Activated T-helper 1 cell treated with anti-CD3 and anti-CD28 coated beads, Interleukin-12 subunit alpha, Interleukin-12 subunit beta, Interleukin-2, Interleukin-4 antibody, amounts not matched to agents 30 ng/mL and 10 ng/mL and 1 ng/mL, durations not matched to agents 14 hours and 24 hours and 36 hours (primary cell): Measurements from ENCODE around the gene NLRP1. TPM values are rescaled to one million over a fixed set of nuclear protein-coding genes. Genes with fewer than 3 reads are reported as not detected.
A peak's percentile ranks its signal among the peaks of the same experiment; 100 is the strongest.

Source experiments
- DNase-seq: peaks from one replicate; pipeline ENCODE4 v3.0.0; 2021; ENCODE audit warnings: low spot score
- H3K27ac Mint-ChIP-seq: one replicate; pipeline ENCODE4 v1.8.0; 2021; ENCODE audit warnings: mild to moderate bottlenecking, mixed read lengths
- H3K27me3 Mint-ChIP-seq: one replicate; pipeline ENCODE4 v1.8.0; 2022; ENCODE audit warnings: mild to moderate bottlenecking, moderate library complexity, mixed read lengths; ENCODE audit not compliant: insufficient read depth
- H3K36me3 Mint-ChIP-seq: one replicate; pipeline ENCODE4 v1.8.0; 2021; ENCODE audit warnings: low read depth, mixed read lengths
- H3K4me1 Mint-ChIP-seq: one replicate; pipeline ENCODE4 v1.8.0; 2021; ENCODE audit warnings: low read depth, mixed read lengths
- H3K4me3 Mint-ChIP-seq: one replicate; pipeline ENCODE4 v1.8.0; 2021; ENCODE audit warnings: mild to moderate bottlenecking, moderate library complexity, mixed read lengths
- H3K9me3 Mint-ChIP-seq: one replicate; pipeline ENCODE4 v1.8.0; 2021; ENCODE audit warnings: mixed read lengths
- intact Hi-C: fragments of 100-400 bp; cut with micrococcal nuclease; formaldehyde crosslinking; loops from one replicate; pipeline ENCODE4 v1.15.1; 2024
- total RNA-seq: library from RNA; stranded (reverse); gene quantifications from 2 replicates; pipeline ENCODE4 v1.2.3, GENCODE V29; 2022

NLRP1 gene
- total RNA-seq, 1 donor from 2014 or later, result 26.0 TPM

DNA sequence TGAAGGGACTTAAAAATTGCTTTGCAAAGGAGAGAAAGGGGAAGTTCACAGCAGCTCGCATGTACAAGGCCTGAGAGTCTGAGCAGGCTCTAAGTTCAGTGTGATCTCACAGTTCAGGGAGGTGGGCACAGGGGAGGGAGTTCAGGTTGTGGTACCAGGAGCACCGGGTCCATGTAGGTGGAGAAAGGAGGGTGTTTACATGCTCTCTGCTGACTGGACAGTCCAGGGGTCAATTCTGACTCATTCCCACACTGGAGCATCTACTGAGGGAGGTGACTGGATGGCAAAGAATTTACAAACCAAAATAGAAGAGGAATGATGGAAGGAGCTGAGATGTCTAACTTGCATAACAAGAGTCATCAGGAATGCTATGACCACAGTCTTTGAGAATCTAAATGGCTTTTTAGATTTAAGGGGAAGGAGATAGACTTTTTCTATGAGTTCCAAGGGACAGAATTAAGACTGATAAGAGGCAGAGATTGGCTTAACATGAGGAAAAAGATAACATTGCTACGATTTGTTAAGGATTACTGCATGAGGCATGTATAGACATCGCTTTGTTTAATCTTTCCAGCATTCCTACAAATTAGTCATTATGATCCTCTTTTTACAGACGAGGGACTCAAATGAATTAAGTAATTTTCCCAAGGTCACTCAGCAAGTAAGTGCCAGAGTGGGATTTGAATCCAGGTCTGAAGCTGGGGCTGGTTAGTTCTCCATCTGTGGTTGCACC, 68.1 kb downstream of the NLRP1 start:
- H3K36me3 Mint-ChIP-seq, result peaks cover 49% of the 10 kb centered on the region

DNA sequence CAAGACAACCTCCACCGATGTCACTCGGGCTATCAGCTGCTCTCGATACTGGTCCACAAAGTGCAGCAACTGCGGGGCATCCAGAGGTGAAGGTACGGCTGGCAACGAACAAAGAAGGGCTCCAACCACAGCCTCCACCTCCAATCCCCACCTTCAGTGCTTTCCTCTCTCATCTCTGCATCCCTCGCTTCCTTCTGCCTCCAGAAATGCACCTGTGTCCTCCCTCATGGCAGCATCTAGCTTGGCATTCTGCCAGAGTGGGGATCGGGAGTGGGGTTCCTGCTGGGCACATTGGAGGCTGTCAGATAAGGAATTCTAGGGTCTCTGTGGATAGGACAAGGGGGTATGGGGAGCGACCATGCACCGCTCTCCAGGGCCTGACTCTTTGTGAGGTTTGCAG, 69.3 kb downstream of the NLRP1 start:
- Mint-ChIP-seq H3K9me3 (no peaks in the 10 kb centered on the region), H3K36me3 (peaks cover 50% of the 10 kb centered on the region)
- intact Hi-C loops, result no loop called here

More for the DNA sequence above, 68.1 kb downstream of the NLRP1 start:
- Mint-ChIP-seq H3K27ac (no peak overlapping the region), H3K4me3 (no peak overlapping the region), H3K9me3 (no peaks in the 10 kb centered on the region), H3K27me3 (no peaks in the 10 kb centered on the region), H3K4me1 (peaks cover 24% of the 10 kb centered on the region)
- DNase-seq, result no peak
- intact Hi-C loops, result no loop called here

DNA sequence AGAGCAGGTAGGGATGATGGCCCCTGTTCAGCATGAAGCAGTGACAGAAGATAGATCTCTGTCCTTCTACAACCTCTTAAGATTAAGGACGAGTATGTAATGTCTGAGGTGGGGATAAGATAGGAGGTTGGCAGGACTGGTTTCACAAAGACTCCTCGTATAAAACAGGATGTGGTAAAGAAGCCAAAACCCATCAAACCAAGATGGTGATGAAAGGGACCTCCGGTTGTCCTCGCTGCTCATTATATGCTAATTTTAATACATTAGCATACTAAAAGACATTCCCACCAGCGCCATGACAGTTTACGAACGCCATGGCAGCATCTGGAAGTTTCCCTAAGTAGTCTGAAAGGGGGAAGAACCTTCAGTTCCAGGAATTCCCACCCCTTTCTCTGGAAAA, 70.7 kb downstream of the NLRP1 start:
- Mint-ChIP-seq H3K9me3 (no peaks in the 10 kb centered on the region), H3K27ac (no peak overlapping the region), H3K36me3 (peaks cover 50% of the 10 kb centered on the region), H3K4me1 (peaks cover 24% of the 10 kb centered on the region), H3K27me3 (no peaks in the 10 kb centered on the region), H3K4me3 (no peak overlapping the region)
- DNase-seq, result no peak
- intact Hi-C loops, result no loop called here

More for the DNA sequence above, 69.3 kb downstream of the NLRP1 start:
- no peak for DNase-seq
- no peak overlapping the region for H3K4me3 Mint-ChIP-seq
- H3K27me3 Mint-ChIP-seq, result no peaks in the 10 kb centered on the region
- H3K4me1 Mint-ChIP-seq, result peaks cover 24% of the 10 kb centered on the region
- peak overlapping the region; percentile 58 for H3K27ac Mint-ChIP-seq

DNA sequence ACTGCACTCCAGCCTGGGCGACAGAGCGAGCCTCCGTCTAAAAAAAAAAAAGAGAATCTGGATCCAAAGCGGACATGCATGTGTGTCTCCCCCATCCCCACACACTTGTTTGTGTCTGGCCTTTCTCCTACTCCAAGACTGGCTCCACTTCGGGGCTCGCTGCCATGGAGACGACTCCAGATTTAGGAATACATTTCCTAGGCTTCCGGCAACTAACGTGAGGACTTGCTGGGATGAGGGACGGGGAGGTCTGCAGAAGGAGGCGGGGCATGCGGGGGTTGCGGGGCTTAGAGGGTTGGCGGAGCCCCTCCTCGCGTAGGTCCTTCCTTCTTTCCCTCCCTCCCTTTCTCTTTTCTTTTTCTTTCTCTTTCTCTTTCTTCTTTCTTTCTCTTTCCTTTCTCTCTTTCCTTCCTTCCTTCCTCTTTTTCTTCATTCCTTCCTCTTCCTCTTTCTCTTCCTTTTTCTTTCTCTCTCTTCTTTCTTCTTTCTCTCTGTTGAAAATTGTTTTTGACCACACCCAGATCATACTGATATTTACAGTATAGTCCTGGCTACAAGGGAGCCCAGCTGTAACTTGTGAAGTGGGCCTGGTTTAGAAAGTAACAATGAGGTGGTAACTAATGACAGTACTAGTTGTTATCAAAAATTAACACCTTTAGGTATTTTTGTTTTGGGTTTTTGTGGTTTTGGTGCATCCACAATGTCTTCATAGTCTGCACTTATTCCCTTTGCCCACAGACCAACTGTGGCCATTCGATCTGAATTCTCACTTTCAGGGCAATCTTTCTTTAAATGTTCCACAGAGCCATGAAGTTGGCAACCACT, 72.7 kb downstream of the NLRP1 start:
- Mint-ChIP-seq H3K36me3 (peaks cover 38% of the 10 kb centered on the region), H3K27ac (peak overlapping the region; percentile 57), H3K4me1 (peaks cover 24% of the 10 kb centered on the region), H3K4me3 (no peak overlapping the region), H3K9me3 (no peaks in the 10 kb centered on the region), H3K27me3 (no peaks in the 10 kb centered on the region)
- no peak for DNase-seq
- intact Hi-C loops, result no loop called here

DNA sequence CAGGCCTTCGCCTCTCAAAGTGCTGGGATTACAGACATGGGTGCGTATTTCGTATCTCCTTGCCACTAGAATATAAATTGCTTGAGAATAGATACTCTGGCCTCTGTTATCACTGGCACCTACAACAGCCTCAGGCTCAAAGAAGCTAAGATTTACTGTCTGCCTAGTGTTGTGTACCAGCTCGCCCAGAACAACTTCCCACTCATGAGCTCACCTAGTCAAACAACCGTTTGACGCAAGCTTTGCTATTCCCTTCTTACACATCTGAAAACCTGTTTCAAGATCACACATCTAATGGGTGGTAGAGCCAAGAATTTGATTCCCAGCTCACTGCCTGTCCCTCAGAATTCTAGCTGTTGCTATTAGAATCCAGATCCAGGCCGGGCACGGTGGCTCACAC, 73.5 kb downstream of the NLRP1 start:
- no peak for DNase-seq
- intact Hi-C loops, result no loop called here

DNA sequence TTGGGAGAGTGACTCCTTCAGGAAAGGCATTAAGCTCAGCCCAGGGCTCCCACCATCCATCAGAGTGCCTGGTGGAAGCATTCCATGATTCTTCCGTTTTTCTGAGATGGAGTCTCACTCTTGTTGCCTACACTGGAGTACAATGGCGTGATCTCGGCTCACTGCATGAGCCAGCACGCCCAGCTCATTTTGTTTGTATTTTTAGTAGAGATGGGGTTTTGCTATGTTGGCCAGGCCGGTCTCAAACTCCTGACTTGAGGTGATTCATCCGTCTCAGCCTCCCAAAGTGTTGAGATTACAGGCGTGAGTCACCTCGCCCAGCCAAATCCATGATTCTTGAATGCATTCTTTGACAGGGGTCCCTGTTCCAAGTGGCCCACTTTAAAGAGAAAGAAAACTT, 74.8 kb downstream of the NLRP1 start:
- Mint-ChIP-seq H3K36me3 (peaks cover 26% of the 10 kb centered on the region), H3K27ac (no peak overlapping the region), H3K27me3 (no peaks in the 10 kb centered on the region), H3K4me3 (no peak overlapping the region), H3K9me3 (no peaks in the 10 kb centered on the region), H3K4me1 (peaks cover 24% of the 10 kb centered on the region)
- intact Hi-C loops, result no loop called here
- DNase-seq, result no peak

More for the DNA sequence above, 73.5 kb downstream of the NLRP1 start:
- Mint-ChIP-seq H3K27ac (no peak overlapping the region), H3K4me3 (no peak overlapping the region), H3K4me1 (peaks cover 24% of the 10 kb centered on the region), H3K9me3 (no peaks in the 10 kb centered on the region), H3K27me3 (no peaks in the 10 kb centered on the region), H3K36me3 (peaks cover 34% of the 10 kb centered on the region)

DNA sequence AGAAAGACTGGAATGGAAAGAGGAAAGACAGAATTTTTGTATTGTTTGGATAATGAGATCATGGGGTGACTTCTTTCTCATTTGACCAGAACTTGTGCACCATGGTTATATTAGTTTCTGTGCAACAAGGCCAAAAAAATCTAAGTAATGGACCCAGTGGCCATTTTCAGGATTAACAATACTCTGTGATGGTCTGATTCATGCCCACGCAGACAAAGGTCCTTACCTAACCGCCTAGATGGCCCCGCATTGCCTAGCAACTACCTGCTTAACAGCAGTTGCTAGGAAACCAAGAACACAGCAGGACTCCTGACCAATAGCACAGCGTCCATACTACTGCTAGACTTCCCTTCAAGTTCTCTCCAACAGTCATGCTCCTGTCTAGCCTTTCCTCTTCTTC, 75.5 kb downstream of the NLRP1 start:
- Mint-ChIP-seq H3K9me3 (no peaks in the 10 kb centered on the region), H3K4me3 (no peak overlapping the region), H3K27me3 (no peaks in the 10 kb centered on the region), H3K27ac (no peak overlapping the region), H3K4me1 (peaks cover 20% of the 10 kb centered on the region), H3K36me3 (peaks cover 24% of the 10 kb centered on the region)
- DNase-seq, result no peak
- intact Hi-C loops, result no loop called here

DNA sequence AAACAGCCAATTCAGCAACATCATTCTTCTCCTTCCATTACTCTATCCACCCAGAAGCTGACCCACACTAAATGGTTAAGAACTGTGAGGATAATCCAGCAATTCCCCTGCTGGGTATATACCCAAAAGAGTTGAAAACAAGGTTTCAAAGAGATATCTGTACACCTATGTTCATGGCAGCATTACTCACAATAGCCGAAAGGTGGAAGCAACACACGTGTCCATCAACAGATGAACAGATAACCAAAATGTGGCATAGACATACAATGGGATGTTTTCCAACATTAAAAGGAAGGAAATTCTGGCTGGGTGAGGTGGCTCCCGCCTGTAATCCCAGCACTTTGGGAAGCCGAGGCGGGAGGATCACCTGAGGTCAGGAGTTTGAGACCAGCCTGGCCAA, 78.0 kb downstream of the NLRP1 start:
- peaks cover 4% of the 10 kb centered on the region for H3K4me1 Mint-ChIP-seq
- no peaks in the 10 kb centered on the region for H3K9me3 Mint-ChIP-seq
- peaks cover 20% of the 10 kb centered on the region for H3K36me3 Mint-ChIP-seq

DNA sequence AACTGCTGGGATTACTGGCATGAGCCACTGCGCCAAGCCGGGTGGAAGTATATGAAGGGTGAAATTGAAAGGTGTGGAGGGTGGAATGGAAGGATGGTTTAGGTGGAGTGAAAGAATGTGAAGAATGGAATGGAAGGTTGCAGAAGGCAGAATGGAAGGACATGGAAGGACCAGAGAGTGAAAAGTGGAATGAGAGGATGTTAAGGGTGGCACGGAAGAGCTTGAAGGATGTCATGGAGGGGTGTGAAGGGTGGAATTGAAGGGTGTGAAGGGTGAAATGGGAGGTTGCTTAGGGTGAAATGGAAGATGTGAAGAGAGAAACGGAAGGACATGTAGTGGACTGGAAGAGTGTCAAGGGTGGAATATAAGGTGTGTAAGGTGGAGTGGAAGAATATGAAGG, 81.8 kb downstream of the NLRP1 start:
- Mint-ChIP-seq H3K9me3 (no peaks in the 10 kb centered on the region), H3K4me1 (peaks cover 11% of the 10 kb centered on the region), H3K4me3 (no peak overlapping the region), H3K27me3 (no peaks in the 10 kb centered on the region), H3K36me3 (peaks cover 25% of the 10 kb centered on the region), H3K27ac (no peak overlapping the region)
- intact Hi-C loops, result loop anchor here (5.0 kb wide), 1 partner anchor 80 kb away; the partner anchor contains the start of gene NLRP1
- no peak for DNase-seq

More for the DNA sequence above, 78.0 kb downstream of the NLRP1 start:
- DNase-seq, result no peak
- intact Hi-C loops, result no loop called here
- no peaks in the 10 kb centered on the region for H3K27me3 Mint-ChIP-seq
- H3K4me3 Mint-ChIP-seq, result no peak overlapping the region
- no peak overlapping the region for H3K27ac Mint-ChIP-seq

DNA sequence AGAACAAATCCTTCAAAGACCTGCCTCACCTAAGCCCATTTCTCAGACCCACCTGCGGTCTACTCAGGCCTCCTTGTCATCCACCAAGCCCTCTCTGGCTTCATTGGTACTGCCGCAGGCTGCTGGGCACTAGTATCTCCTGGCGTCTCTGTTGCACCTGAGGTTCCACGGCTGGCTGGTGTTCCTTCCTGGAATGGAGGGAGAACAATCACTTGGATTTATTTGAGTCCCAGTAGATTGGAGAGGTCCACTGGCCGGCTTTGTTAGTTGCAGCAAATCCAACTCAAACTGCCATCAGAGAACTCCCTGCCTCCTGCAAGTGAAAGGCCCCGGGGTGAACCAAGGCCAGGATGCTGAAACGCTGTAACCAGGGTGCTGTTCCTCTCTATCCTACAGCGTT, 82.6 kb downstream of the NLRP1 start:
- Mint-ChIP-seq H3K36me3 (peaks cover 25% of the 10 kb centered on the region), H3K4me3 (peak overlapping the region; percentile 49), H3K9me3 (no peaks in the 10 kb centered on the region), H3K27ac (no peak overlapping the region), H3K27me3 (peaks cover under 1% of the 10 kb centered on the region), H3K4me1 (peaks cover 11% of the 10 kb centered on the region)
- no peak for DNase-seq
- intact Hi-C loops, result loop anchor here (1.0 to 5.0 kb wide), 3 partner anchors 15 to 81 kb away; partner anchors contain the start of genes DERL2, MIS12 and NLRP1

DNA sequence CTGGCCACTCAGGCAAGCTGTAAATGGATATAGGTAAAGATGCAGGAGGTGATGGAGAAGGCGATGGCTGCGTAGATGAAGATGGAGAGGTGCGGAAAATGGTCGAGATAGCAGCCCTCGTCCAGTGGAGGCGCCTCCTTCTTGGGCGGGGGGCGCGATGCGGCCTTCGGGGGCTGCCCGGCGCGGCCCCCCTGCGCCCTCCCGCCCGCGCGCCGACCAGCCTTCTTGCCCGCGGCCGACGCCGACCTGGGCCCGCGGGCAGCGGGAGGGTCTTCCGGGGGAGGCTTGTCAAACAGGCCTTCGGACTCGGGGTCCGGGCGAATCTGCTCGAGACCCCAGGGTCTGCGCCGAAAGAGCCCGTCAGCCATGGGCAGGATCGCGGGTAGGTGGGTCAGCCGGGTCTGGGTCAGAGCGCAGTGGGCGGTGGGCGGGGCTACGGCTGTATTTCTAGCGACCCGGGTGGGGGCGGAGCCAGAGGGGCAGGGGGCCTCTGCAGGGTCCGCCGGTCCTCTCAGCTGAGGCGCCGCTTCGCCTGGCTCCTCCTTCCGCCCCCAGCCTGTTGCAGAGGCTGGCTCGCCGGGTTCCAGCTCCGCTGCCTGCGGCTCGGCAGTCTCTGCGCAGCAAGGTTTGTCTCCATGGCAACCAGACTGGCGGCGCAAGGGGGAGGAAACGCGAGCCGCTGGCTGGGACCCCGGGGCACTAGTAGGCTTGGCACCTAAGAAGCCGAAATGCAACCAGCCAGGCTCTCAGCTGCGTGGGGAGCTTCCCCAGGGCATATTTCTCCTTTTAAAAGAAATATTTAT, 83.5 kb downstream of the NLRP1 start:
- H3K27ac Mint-ChIP-seq, result peak overlapping the region; percentile 59
- peaks cover 11% of the 10 kb centered on the region for H3K4me1 Mint-ChIP-seq
- intact Hi-C loops, result loop anchor here (1.0 to 5.0 kb wide), 3 partner anchors 14 to 82 kb away; partner anchors contain the start of genes DERL2, MIS12 and NLRP1
- no peaks in the 10 kb centered on the region for H3K9me3 Mint-ChIP-seq
- H3K27me3 Mint-ChIP-seq, result peaks cover 3% of the 10 kb centered on the region
- DNase-seq, result peak; percentile 63
- H3K4me3 Mint-ChIP-seq, result peak overlapping the region; percentile 94
- peaks cover 24% of the 10 kb centered on the region for H3K36me3 Mint-ChIP-seq

DNA sequence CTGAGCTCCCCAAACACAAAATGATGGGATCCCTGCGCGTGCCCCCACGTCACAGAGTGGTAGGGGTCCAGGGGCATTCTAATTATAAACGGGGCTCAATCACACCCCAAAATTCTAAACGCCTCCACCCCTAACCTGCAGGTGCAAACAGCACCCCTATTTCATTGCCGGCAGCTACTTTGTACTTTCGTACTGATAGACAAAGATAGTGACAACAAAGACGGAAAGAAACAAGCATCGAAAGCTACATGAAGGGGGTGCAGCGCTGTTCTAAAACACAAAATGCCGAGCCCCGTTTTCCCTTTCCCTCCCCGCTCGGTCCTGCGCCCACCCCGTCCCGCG, 84.1 kb downstream of the NLRP1 start:
- no peak for DNase-seq
- peaks cover 3% of the 10 kb centered on the region for H3K27me3 Mint-ChIP-seq
- peak overlapping the region; percentile 59 for H3K27ac Mint-ChIP-seq
- intact Hi-C loops, result loop anchor here (5.0 kb wide), 1 partner anchor 82 kb away; the partner anchor contains the start of gene NLRP1
- H3K4me3 Mint-ChIP-seq, result peak overlapping the region; percentile 94
- H3K36me3 Mint-ChIP-seq, result peaks cover 22% of the 10 kb centered on the region
- H3K9me3 Mint-ChIP-seq, result no peaks in the 10 kb centered on the region
- peaks cover 11% of the 10 kb centered on the region for H3K4me1 Mint-ChIP-seq
